NCI-H146 (cell line): Measurements from ENCODE around the gene AWAT2.
"Not testable (repeated sequence)": the region's sequence is repeated elsewhere in the genome, so short reads cannot be mapped to it uniquely, and the experiment has no call there.

Experiments used
- DNase-seq: peaks from one replicate; lab custom pipeline; 2025; lab: John Stamatoyannopoulos, UW

The AWAT2 gene

GRCh38 chrX:70041993-70042392 is 7.7 kb downstream of the AWAT2 start:
- no peak for DNase-seq

GRCh38 chrX:70039758-70040157 is 10.0 kb downstream of the AWAT2 start:
- no peak for DNase-seq

- no peak for DNase-seq
These were observed 10.8 kb downstream of the AWAT2 start for GRCh38 chrX:70038951-70039350.

GRCh38 chrX:70038515-70038914 is 11.2 kb downstream of the AWAT2 start:
- DNase-seq: no peak

- no peak for DNase-seq
These were observed 15.1 kb downstream of the AWAT2 start for GRCh38 chrX:70034646-70035045.

- peak; percentile 7 for DNase-seq
These were observed 16.2 kb downstream of the AWAT2 start for GRCh38 chrX:70033348-70034051.

- no peak for DNase-seq
These were observed 16.9 kb downstream of the AWAT2 start for GRCh38 chrX:70032792-70033191.

- DNase-seq: peak; percentile 38
These were observed 19.4 kb downstream of the AWAT2 start for GRCh38 chrX:70030301-70030767.

- no peak for DNase-seq
These were observed 19.9 kb downstream of the AWAT2 start for GRCh38 chrX:70029863-70030262.

GRCh38 chrX:70026851-70027200 is 22.9 kb downstream of the AWAT2 start:
- DNase-seq: no peak

GRCh38 chrX:70026112-70026850 is 23.5 kb downstream of the AWAT2 start:
- DNase-seq: no peak

- DNase-seq: no peak
These were observed 24.3 kb downstream of the AWAT2 start for GRCh38 chrX:70025464-70025863.

- DNase-seq: no peak
These were observed 27.1 kb downstream of the AWAT2 start for GRCh38 chrX:70022616-70023015.

GRCh38 chrX:70016513-70016912 is 33.2 kb downstream of the AWAT2 start:
- DNase-seq: no peak

- DNase-seq: no peak
These were observed 36.0 kb downstream of the AWAT2 start for GRCh38 chrX:70013466-70014381.

GRCh38 chrX:70012756-70013155 is 37.0 kb downstream of the AWAT2 start:
- DNase-seq: no peak

GRCh38 chrX:70009970-70010369 is 39.8 kb downstream of the AWAT2 start:
- no peak for DNase-seq

GRCh38 chrX:70009049-70009448 is 40.7 kb downstream of the AWAT2 start:
- no peak for DNase-seq

GRCh38 chrX:70007946-70008345 is 41.8 kb downstream of the AWAT2 start:
- DNase-seq: no peak

GRCh38 chrX:70001708-70002341 is 47.9 kb downstream of the AWAT2 start:
- no peak for DNase-seq

- no peak for DNase-seq
These were observed 48.5 kb downstream of the AWAT2 start for GRCh38 chrX:70001269-70001668.

GRCh38 chrX:69998299-69998698 is 51.4 kb downstream of the AWAT2 start:
- DNase-seq: not testable (repeated sequence)
